IPS-NIHi11 (cell line): ENCODE measurements around the gene SCAF4.
"Not testable (repeated sequence)": the region's sequence is repeated elsewhere in the genome, so short reads cannot be mapped to it uniquely, and the experiment has no call there.

Experiments used
- DNase-seq: peaks from one replicate; pipeline ENCODE4 v3.0.0; 2012; ENCODE audit warnings: mixed read lengths, low spot score

The SCAF4 gene, protein sequence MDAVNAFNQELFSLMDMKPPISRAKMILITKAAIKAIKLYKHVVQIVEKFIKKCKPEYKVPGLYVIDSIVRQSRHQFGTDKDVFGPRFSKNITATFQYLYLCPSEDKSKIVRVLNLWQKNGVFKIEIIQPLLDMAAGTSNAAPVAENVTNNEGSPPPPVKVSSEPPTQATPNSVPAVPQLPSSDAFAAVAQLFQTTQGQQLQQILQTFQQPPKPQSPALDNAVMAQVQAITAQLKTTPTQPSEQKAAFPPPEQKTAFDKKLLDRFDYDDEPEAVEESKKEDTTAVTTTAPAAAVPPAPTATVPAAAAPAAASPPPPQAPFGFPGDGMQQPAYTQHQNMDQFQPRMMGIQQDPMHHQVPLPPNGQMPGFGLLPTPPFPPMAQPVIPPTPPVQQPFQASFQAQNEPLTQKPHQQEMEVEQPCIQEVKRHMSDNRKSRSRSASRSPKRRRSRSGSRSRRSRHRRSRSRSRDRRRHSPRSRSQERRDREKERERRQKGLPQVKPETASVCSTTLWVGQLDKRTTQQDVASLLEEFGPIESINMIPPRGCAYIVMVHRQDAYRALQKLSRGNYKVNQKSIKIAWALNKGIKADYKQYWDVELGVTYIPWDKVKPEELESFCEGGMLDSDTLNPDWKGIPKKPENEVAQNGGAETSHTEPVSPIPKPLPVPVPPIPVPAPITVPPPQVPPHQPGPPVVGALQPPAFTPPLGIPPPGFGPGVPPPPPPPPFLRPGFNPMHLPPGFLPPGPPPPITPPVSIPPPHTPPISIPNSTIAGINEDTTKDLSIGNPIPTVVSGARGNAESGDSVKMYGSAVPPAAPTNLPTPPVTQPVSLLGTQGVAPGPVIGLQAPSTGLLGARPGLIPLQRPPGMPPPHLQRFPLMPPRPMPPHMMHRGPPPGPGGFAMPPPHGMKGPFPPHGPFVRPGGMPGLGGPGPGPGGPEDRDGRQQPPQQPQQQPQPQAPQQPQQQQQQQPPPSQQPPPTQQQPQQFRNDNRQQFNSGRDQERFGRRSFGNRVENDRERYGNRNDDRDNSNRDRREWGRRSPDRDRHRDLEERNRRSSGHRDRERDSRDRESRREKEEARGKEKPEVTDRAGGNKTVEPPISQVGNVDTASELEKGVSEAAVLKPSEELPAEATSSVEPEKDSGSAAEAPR

DNA sequence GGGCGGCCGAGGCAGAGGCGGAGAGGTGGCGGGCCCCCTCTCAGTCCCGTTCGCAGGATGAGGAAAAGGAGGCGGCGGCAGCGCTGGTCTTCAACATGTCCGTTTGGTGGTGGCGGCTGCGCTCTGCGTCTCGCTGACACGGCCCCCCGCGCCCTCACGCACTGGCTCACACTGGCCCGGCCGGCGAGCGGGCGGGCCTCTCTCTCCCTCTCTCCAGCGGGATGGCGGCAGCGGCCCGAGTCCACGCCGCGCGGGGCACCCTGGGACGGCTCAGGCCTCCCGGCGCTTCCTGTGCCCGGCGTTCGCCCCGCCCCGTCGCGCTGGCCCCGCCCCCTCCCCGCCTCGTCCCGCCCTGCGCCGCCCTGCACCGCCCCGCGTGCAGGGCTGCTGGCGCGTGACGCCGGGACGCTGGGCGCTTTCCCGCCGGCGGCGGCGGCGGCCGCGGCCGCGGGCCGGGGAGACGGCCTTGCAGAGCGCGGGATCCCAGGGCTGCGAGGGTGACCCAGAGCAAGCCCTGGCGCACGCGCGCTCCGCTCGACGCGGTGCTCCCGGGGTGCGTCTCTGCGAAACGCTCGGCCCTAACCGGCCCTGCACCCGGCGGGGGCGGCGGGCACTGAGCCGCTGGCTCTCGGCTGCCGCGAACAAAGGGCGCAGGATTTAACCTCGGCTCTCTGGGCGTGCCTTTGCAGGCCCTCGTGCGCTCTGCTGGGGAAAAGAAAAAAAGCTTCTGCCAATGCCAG lies at the start of gene SCAF4:
TSS of gene SCAF4 (minus strand) at position 262 of the 740 bp plus-strand sequence. CDS start 426 bp downstream, outside the sequence.
- DNase-seq = peak; percentile 98

DNA sequence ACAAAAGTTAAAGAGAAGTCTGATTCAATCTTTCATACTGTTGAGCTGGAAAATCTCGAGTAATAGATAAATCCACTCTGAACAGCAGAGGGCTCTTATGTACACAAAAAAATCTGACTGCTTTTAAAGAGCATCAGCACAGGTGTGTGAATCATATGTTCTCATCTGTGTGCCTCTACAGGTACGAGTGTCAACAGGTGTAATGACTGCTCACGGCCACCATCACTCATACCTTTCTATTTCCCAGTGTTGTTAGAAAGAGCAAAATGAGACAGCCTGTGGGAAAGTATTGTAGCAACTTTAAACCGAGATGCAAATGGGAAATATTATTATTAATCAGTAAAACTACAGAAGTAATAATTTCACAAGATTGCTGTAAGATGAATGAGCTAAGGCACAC lies 49.0 kb upstream of the SCAF4 start:
- no peak for DNase-seq

DNA sequence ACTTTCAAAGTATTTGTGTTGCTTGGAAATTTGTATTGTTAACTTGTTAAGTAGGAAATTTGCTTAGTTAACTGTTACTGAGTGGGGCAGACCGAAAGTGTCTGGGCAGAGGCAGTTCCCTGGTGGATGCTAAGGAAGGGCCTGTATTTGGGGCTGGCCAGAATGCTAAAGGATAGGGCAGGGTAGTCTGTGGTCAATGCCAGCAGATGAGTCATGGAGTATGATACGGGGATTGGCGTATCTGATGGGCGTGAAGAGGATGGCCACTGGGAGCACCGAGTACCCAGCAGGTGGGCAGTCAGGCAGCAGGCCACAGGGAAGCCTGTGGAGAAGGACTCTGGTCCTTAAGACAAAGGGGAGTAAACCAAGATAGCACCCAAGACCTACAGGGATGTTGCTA lies 46.6 kb upstream of the SCAF4 start:
- DNase-seq = no peak

DNA sequence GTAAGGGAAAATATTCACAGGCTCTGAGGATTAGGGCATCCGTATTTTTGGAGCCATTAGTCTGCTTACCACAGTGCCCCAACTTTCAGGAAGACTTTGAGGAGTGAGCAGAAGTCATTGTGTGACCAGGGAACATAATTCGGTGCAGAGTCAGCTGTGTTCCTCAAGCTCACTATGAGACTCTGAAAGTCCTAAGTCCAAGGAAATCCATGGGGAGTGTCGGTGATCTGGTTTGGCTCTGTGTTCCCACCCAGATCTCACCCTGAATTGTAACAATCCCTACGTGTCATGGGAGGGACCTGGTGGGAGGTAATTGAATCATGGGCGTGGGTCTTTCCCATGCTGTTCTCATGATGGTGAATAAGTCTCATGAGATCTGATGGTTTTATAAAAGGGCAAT lies 45.9 kb upstream of the SCAF4 start:
- no peak for DNase-seq

DNA sequence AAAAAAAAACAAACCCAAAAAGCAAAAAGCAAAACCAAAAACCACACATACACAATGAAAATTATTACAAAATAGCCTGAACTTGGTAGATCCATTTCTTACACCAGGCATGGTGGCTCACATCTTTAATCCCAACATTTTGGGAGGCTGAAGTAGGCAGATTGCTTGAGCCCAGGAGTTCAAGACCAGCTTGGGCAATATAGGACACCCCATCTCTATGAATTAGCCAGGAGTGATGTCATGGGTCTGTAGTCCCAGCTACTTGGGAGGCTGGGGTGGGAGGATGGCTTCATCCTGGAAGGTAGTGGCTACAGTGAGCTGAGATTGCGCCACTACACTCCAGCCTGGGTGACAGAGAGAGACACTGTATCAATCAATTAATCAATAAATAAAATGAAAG lies 42.1 kb upstream of the SCAF4 start:
- DNase-seq = no peak

DNA sequence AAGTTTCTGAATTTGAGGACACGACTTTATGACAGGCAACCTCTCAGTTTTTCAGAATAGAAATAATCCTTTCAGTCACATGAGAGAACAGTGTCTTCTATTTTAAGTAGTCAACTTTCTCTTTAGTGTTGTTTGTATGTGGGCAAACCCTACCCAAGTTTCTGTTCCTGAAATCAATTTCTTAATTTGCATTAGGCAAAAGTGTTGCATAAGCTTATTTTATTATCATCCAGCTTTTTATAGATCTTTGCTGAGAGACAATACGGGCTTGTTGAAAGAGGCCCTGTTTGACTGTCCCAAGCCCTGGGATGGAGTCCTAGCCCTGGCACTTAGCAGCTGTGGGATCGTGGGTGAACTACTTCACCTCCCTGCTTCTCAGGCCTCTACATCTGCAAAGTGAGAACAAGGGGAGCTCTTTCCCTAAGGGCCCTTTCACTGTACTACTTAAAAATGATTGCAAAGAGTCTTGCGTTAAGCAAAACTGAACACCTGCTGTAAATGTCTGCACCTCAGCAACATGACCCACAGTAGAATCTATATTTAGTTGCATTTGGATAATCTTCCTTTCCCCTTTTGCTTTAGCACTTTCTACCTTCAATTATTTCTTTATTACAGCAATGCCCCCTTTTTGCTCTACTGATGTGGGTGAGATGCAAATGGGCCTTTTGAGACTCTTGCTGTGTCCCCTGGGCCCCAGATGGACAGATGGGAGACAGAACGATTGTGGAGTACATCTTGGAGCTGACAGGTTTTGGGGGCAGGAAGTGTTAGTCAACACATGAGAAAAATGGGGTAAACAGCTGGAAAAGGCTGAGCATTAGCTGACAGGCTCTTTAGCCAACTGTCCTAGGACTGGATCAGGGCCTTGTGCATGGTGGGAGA lies 41.0 kb upstream of the SCAF4 start:
- DNase-seq = no peak

DNA sequence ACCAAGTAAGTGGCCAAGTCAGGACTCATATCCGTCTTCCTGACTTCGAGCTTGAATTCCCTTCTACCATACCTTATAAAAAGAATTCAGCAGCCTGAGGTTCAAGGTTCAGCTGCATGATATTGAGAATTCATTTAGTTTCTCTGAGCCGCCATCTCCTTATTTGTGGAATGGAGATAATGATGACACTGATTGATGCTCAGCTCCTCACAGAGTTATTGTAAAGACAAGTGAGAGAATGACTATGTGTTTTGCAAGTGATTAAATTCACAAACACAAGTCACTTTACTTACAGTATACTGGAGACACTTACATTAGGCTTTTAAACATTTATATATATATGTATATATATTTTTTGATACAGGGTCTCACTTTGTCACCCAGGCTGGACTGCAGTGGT lies 39.8 kb upstream of the SCAF4 start:
- DNase-seq = no peak

DNA sequence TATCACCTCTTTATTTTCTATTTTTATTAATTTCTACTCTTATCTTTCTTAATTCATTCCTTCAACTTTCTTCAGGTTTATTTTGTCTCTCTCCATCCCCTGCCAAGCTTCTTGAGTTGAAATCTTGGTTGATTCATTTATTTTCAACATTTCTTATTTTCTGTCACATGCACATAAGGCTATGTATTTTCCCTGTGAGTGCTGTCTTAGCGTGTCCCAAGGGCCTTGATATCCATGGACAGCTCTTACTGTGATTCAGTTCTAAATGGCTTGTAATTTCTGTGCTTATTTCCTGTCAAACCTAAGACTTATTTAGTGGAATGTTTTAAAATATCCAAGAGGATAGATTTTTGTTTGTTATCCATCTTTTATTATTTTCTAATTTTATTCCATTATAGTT lies 36.8 kb upstream of the SCAF4 start:
- DNase-seq = no peak

DNA sequence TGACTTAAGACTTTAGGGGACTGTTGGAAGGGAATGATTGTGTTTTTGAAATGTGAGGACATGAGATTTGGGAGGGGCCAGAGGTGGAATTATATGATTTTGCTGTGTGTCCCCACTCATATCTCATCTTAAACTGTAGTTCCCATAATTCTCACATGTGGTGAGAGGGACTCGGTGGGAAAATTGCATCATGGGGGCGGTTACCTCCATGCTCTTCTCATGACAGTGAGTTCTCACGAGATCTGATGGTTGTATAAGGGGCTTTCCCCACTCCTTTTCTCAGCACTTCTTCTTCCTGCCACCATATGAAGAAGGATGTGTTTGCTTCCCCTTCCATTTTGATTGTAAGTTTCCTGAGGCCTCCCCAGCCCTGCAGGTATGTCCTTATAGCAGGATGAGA lies 35.0 kb upstream of the SCAF4 start:
- no peak for DNase-seq

DNA sequence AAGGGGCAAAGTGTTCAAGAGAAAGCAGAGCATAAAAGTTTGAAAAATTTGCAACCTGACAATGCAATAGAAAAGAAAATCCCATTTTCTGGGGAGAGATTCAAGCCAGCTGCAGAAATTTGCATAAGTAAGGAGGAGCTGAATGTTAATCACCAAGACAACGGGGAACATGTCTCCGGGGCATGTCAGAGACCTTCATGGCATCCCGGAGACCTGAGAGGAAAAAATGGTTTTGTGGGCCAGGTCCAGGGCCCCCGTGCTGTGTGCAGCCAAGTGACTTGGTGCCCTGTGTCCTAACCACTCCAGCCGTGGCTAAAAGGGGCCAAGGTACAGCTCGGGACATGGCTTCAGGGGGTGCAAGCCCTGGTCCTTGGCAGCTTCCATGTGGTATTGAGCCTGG lies 33.9 kb upstream of the SCAF4 start:
- DNase-seq = not testable (repeated sequence)

DNA sequence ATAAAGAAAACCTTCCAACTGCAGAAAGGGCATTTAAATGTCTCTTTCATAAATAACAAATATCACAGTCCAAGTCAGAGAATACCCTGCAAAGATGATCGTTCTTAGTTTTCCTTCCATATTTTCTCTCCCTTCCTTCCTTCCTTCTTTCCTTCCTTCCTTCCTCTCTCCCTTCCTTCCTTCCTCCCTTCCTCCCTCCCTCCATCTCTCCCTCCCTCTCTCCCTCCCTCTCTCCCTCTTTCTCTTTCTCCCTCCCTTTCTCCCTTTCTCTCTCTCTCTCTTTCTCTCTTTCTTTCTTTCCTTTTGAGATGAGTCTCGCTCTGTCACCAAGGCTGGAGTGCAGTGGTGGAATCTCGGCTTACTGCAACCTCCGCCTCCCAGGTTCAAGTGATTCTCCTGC lies 29.0 kb upstream of the SCAF4 start:
- DNase-seq = no peak

DNA sequence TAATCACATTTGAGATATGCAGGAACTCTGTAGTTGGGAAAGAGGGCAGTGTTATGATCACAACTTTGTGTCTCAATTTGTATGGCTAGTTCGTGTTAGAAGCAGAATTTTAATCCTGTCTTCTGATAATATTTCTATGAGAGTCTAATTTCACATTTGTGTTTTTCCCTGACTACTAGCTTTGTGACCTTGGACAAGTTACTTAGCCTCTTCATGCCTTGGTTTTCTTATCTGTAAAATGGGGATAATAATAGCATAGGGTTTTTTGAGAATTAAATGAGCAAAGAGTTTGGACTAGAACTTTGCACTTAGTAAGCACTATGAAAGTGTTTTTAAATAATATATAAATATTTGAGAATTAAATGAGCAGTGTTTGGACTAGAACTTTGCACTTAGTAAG lies 24.9 kb upstream of the SCAF4 start:
- no peak for DNase-seq

DNA sequence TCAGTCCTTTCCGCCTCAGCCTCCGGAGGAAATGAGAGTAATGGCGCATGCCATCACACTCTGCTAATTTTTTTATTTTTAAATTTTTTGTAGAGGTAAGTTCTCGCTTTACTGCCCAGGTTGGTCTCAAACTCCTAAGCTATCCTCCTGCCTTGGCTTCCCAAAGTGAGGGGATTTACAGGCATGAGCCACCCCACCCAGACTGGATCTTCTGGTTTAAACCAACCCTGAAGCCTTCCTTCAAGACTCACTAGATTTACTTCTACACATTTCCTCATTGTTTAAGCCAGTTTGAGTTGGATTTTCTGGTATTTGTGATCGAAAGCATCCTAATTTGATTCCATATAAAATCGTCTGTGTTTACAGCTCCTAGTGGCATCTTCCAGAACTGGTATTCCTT lies 23.1 kb upstream of the SCAF4 start:
- DNase-seq = no peak

DNA sequence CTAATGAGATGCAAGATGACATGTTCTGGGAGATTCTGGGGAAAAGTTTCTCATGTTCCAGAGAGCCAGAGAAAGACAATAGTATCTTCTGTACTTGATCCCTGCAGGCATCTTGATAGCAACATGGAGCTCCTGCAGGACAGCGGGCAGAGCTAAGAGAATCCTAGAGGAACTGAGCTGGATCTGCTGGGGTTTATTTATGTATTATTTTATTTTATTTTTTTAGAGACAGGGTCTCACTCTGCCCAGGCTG lies 22.7 kb upstream of the SCAF4 start:
- no peak for DNase-seq

DNA sequence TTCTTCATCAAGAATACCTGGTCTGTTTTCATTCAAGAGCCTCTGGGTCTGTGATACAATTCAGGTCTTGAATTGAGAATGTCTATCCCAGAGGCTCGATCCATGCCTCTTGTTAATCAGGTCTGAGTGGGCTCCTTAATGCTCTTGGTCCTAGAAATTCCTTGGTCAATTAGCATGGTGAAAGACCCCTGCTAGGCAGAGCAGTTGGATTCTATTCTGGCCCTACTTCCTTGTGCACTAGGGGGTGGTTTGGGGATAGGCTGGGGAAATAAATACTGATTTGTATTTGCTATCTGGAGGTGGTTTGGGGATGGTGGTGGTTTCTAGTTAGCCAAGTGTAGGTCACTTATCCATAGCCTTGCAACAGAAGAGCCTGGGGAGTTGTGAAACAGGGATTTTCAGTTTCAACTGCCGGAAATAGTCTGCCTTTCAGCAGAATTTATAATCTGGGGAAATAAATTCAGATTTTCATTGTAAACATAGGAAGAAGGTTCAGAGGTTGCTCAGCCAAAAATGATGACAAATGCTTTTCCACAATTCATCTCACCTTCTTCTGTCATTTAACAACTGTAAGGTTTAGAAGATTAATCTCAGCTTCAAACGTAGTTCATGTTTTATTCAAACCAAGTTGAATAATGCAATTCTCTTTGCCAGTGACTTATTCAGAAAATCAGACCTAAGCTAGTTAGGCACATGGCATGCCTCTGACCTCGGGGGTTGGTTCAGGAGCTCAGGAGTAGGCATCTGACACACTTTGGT lies 22.2 kb upstream of the SCAF4 start:
- DNase-seq = peak; percentile 23

DNA sequence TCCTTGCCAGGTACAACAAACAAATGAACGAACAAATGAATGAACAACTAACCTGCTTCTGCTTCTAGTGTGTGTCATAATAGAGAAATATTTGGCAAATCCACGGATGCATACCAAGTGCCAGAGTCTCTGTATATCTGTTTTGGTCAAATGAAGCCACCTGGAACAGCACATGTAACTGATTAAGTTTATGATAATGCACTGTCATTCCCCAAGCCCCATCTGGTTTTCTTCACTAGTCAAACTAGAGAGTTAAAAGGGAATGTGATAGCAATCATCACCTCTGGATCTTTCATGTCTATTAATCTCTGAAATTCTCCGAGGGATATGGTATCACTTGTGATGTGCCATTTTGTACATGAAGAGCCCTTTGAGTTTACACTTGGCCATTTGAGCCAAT lies 21.0 kb upstream of the SCAF4 start:
- no peak for DNase-seq

DNA sequence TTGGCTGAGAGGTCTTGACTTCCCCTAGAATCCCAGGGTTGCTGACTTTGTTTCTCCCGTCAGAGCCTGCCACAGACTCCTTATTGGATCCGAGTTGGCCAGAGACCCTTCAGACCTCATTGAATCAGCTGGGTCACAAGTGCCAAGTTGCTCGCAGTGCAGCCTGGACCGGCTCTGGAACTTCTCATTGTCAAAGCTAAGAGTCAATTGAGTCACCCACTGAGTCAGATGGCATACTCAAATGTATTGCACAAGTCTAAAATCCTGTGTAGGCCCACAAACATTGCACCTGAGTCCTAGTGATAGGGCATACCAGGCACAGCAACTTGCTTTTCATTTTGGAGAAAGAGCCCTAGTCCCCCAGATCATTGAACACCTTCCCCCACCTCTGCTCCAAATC lies 20.4 kb upstream of the SCAF4 start:
- no peak for DNase-seq

DNA sequence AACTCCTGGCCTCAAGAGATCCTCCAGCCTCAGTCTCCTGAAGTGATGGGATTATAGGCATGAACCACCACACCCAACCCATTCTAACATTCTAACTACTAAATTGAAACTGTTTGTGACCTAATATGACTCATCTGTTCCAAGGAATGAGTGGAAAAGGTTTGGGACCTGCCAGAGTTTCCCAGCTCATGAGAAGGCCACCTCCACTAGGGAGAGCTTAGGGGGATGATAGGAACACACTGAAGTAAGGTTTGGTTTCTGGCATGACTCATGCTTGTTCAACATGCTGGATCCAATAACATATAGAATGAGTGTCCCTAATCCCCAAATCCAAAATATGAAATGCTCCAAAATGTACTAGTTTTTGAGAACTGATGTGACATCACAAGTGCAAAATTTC lies 18.9 kb upstream of the SCAF4 start:
- DNase-seq = no peak

DNA sequence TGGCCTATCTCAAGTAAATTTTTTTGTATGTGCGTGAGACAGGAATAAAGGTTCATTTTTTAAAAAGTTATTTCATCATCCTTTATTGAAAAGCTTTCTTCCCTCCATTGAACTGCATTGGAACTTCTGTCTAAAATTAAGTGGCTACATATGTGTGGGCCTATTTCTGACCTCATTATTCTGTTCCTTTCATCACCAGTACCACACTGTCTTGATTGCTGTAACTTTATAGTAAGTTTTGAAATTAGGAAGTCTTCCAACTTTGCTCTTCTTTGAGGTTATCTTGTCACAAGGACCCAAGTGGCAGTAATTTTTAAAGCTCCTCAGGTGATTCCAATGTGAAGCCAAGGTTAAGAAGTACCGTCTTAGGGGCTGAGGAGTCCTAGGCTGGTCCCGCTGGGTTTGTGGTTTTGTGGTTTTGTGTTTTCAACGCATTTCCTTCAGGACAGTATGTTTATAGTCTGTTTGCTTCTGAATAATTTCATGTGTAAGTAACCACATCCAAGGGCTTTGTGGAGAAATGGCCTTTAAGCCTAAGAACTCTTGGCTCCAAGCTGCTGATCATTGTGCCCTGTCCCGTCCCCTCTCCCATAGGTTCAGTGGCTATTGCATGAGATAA lies 12.4 kb upstream of the SCAF4 start:
- DNase-seq = no peak

DNA sequence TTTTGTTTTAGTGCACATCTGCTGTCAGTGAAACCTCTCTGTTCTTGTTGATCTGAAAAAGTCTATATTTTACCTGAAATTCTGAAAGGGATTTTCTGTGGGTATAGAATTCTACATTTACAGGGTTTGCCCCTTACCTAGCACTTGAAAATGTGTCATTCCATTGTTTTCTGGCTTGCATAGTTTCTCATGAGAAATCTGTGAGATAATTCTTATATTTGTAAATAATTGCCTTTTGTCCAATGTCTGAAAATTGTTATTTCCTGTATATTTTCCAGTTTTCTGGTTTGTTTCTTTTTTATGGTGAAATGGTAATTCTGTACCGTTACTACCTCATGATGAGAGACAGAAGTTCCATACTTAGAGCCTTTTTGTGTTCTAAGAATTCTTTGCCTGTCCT lies 11.8 kb upstream of the SCAF4 start:
- no peak for DNase-seq
